CD4-positive, alpha-beta memory T cell (primary cell): ENCODE results near the gene CWH43. TPM values are rescaled to one million over a fixed set of nuclear protein-coding genes. Genes with fewer than 3 reads are reported as not detected.
"Not testable (repeated sequence)": the region's sequence is repeated elsewhere in the genome, so short reads cannot be mapped to it uniquely, and the experiment has no call there.

Experiments
- CTCF ChIA-PET: fragments of 350-600 bp; sonication (Branson Sonifier 250); formaldehyde crosslinking; loops from one replicate; lab custom pipeline; 2021; ENCODE audit warnings: inconsistent platforms; ENCODE audit not compliant: partially characterized antibody; lab: Charles Lee
- POLR2A ChIA-PET: fragments of 350-600 bp; sonication (Branson Sonifier 250); formaldehyde crosslinking; loops from one replicate; lab custom pipeline; 2021; ENCODE audit not compliant: partially characterized antibody; lab: Charles Lee
- DNase-seq, 5 donors: peaks; one replicate each; pipeline versions ENCODE4 v3.0.0 to v3.0.0-alpha.2; 2020 to 2022; ENCODE audit warnings: mixed read lengths in 1 of 5
- H3K27ac ChIP-seq: one replicate; pipeline ENCODE4 v1.7.0; 2013; ENCODE audit warnings: low read depth, low read length
- H3K27me3 ChIP-seq: 2 replicates; pipeline ENCODE4 v1.7.0; 2013; ENCODE audit warnings: mild to moderate bottlenecking, low read length, moderate library complexity; ENCODE audit not compliant: insufficient read depth
- H3K36me3 ChIP-seq: 2 replicates; pipeline ENCODE4 v1.7.0; 2013; ENCODE audit warnings: mild to moderate bottlenecking, low read length, moderate library complexity; ENCODE audit not compliant: insufficient read depth
- H3K4me1 ChIP-seq: 2 replicates; pipeline ENCODE4 v1.7.0; 2013; ENCODE audit warnings: mild to moderate bottlenecking, low read length, moderate library complexity; ENCODE audit not compliant: insufficient read depth
- H3K4me3 ChIP-seq, 2 donors: one replicate each; pipeline ENCODE4 v1.7.0; 2013; ENCODE audit warnings: low read length in 2 of 2, mild to moderate bottlenecking in 1 of 2
- H3K9me3 ChIP-seq, 2 donors: one replicate each; pipeline ENCODE4 v1.7.0; 2013; ENCODE audit warnings: low read length in 2 of 2, control low read depth in 1 of 2; ENCODE audit not compliant: control insufficient read depth in 1 of 2
- H3K27ac Mint-ChIP-seq, 7 donors: one replicate each; pipeline ENCODE4 v1.8.0; 2020 to 2021; ENCODE audit warnings: mixed read lengths in 7 of 7, mild to moderate bottlenecking in 6 of 7, inconsistent platforms in 3 of 7, moderate library complexity in 3 of 7
- H3K27me3 Mint-ChIP-seq, 2 donors: one replicate each; pipeline ENCODE4 v1.8.0; 2020 to 2021; ENCODE audit warnings: mixed read lengths in 2 of 2
- H3K36me3 Mint-ChIP-seq, 2 donors: one replicate each; pipeline ENCODE4 v1.8.0; 2020 to 2021; ENCODE audit warnings: mixed read lengths in 2 of 2, inconsistent platforms in 1 of 2, mild to moderate bottlenecking in 1 of 2
- H3K4me1 Mint-ChIP-seq, 4 donors: one replicate each; pipeline ENCODE4 v1.8.0; 2020 to 2021; ENCODE audit warnings: mixed read lengths in 4 of 4, mild to moderate bottlenecking in 1 of 4
- H3K4me3 Mint-ChIP-seq, 8 donors: one replicate each; pipeline ENCODE4 v1.8.0; 2020 to 2021; ENCODE audit warnings: mixed read lengths in 8 of 8, mild to moderate bottlenecking in 7 of 8, moderate library complexity in 6 of 8, inconsistent platforms in 3 of 8
- H3K9me3 Mint-ChIP-seq, 8 donors: one replicate each; pipeline ENCODE4 v1.8.0; 2020 to 2021; ENCODE audit warnings: mixed read lengths in 8 of 8, mild to moderate bottlenecking in 5 of 8, inconsistent platforms in 3 of 8, moderate library complexity in 1 of 8
- intact Hi-C: fragments of 100-400 bp; cut with micrococcal nuclease; formaldehyde crosslinking; loops from one replicate; pipeline ENCODE4 v1.15.1; 2023
- polyA plus RNA-seq, 2 donors: library from polyadenylated mRNA; unstranded; fragments of 300-500 nt; fragmentation: Illumina TruSeq; gene quantifications; one replicate each; pipeline ENCODE4 v1.2.3, GENCODE V29; 2021
- total RNA-seq, 2 experiments: library from RNA; stranded (reverse); gene quantifications; one replicate each; pipeline ENCODE4 v1.2.3, GENCODE V29; 2021

CWH43 gene
- total and polyA plus RNA-seq, 4 experiments from 2014 or later, result not detected

DNA sequence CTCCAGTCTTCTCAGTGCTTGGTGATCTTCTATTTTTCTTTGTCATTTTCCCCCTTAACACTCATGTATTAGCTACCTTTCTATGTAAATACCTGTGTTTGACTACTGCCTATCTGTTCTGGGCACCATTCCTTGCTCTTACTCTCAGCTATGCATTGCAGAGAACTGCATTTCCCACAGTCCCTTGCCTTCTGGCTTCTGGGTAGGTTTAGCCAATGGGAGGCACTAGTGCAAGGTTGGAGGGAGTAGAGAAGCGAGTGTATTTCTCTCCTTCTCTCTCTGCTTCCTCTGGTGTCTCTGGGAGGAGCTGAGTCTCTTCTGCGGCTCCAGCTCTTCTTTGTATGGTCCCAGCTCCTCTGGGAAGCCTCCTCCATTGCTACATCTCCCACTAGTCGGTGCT is 50.5 kb downstream of the CWH43 start:
- ChIA-PET POLR2A (no interaction called here), CTCF (no interaction called here)
- Mint-ChIP-seq H3K36me3 (no peaks in the 10 kb centered on the region), H3K27ac (no peak overlapping the region), H3K4me3 (no peak overlapping the region), H3K4me1 (no peaks in the 10 kb centered on the region), H3K27me3 (peaks cover 3 to 12% of the 10 kb centered on the region in 2 donors), H3K9me3 (peaks cover 0 to 3% (median 0%) of the 10 kb centered on the region in 8 donors)
- H3K27me3 ChIP-seq, result no peaks in the 10 kb centered on the region
- H3K9me3 ChIP-seq, result no peaks in the 10 kb centered on the region
- H3K36me3 ChIP-seq, result no peaks in the 10 kb centered on the region
- intact Hi-C loops, result no loop called here
- no peak for DNase-seq
- no peak overlapping the region for H3K27ac ChIP-seq
- no peaks in the 10 kb centered on the region for H3K4me1 ChIP-seq
- no peak overlapping the region for H3K4me3 ChIP-seq

- no peaks in the 10 kb centered on the region for H3K36me3 Mint-ChIP-seq
- POLR2A ChIA-PET, result no interaction called here
Measured at GRCh38 chr4:49044270-49044669, 58.2 kb downstream of the CWH43 start.

GRCh38 chr4:49058306-49058705 is 72.2 kb downstream of the CWH43 start:
- intact Hi-C loops, result no loop called here
- no peak for DNase-seq
- CTCF ChIA-PET, result no interaction called here
- Mint-ChIP-seq H3K4me1 (no peaks in the 10 kb centered on the region), H3K36me3 (peaks cover 0 to 6% of the 10 kb centered on the region in 2 donors), H3K27ac (no peak overlapping the region), H3K9me3 (peaks cover 7 to 30% (median 17%) of the 10 kb centered on the region in 8 donors), H3K27me3 (no peaks in the 10 kb centered on the region), H3K4me3 (no peak overlapping the region)
- H3K27ac ChIP-seq, result no peak overlapping the region
- H3K4me3 ChIP-seq, result no peak overlapping the region
- POLR2A ChIA-PET, result no interaction called here
- no peaks in the 10 kb centered on the region for H3K36me3 ChIP-seq
- H3K9me3 ChIP-seq, result no peaks in the 10 kb centered on the region
- H3K4me1 ChIP-seq, result no peaks in the 10 kb centered on the region
- no peaks in the 10 kb centered on the region for H3K27me3 ChIP-seq

More at GRCh38 chr4:49044270-49044669, 58.2 kb downstream of the CWH43 start:
- no peak for DNase-seq
- no peak overlapping the region for H3K4me3 ChIP-seq
- no peaks in the 10 kb centered on the region for H3K4me1 ChIP-seq
- H3K27ac Mint-ChIP-seq, result no peak overlapping the region
- no peaks in the 10 kb centered on the region for H3K27me3 ChIP-seq
- peaks cover 4 to 7% of the 10 kb centered on the region in 2 donors for H3K27me3 Mint-ChIP-seq
- intact Hi-C loops, result no loop called here
- H3K9me3 ChIP-seq, result no peaks in the 10 kb centered on the region
- CTCF ChIA-PET, result no interaction called here
- H3K4me1 Mint-ChIP-seq, result no peaks in the 10 kb centered on the region
- no peaks in the 10 kb centered on the region for H3K36me3 ChIP-seq
- H3K27ac ChIP-seq, result no peak overlapping the region
- peaks cover 0 to 3% (median 0%) of the 10 kb centered on the region in 8 donors for H3K9me3 Mint-ChIP-seq
- no peak overlapping the region for H3K4me3 Mint-ChIP-seq

- no peak overlapping the region for H3K4me3 Mint-ChIP-seq
- peaks cover 2 to 3% of the 10 kb centered on the region in 2 donors for H3K27me3 Mint-ChIP-seq
- Histone ChIP-seq H3K36me3 (no peaks in the 10 kb centered on the region), H3K27ac (no peak overlapping the region), H3K9me3 (no peaks in the 10 kb centered on the region), H3K4me3 (no peak overlapping the region), H3K4me1 (no peaks in the 10 kb centered on the region), H3K27me3 (no peaks in the 10 kb centered on the region)
- ChIA-PET POLR2A (no interaction called here), CTCF (no interaction called here)
- DNase-seq, result no peak
- peaks cover 0 to 6% of the 10 kb centered on the region in 2 donors for H3K36me3 Mint-ChIP-seq
- peaks cover 5 to 18% (median 11%) of the 10 kb centered on the region in 8 donors for H3K9me3 Mint-ChIP-seq
- H3K4me1 Mint-ChIP-seq, result no peaks in the 10 kb centered on the region
- H3K27ac Mint-ChIP-seq, result no peak overlapping the region
- intact Hi-C loops, result no loop called here
Measured at GRCh38 chr4:49063670-49064069, 77.6 kb downstream of the CWH43 start.

- H3K27ac ChIP-seq, POLR2A ChIA-PET, H3K36me3 ChIP-seq, H3K4me3 Mint-ChIP-seq, H3K27me3 Mint-ChIP-seq, intact Hi-C loops, H3K36me3 Mint-ChIP-seq, H3K4me1 ChIP-seq, DNase-seq, H3K4me3 ChIP-seq, H3K4me1 Mint-ChIP-seq, H3K27me3 ChIP-seq, H3K9me3 ChIP-seq, CTCF ChIA-PET, H3K27ac Mint-ChIP-seq: not testable (repeated sequence)
- peaks cover 1 to 16% (median 6%) of the 10 kb centered on the region in 8 donors for H3K9me3 Mint-ChIP-seq
Measured at GRCh38 chr4:49072196-49072595, 86.1 kb downstream of the CWH43 start.

- peaks cover 0 to 16% (median 10%) of the 10 kb centered on the region in 4 donors for H3K4me1 Mint-ChIP-seq
- H3K27ac Mint-ChIP-seq, H3K27ac ChIP-seq, intact Hi-C loops, H3K36me3 ChIP-seq, H3K27me3 ChIP-seq, DNase-seq, H3K4me3 Mint-ChIP-seq, H3K4me3 ChIP-seq, CTCF ChIA-PET, POLR2A ChIA-PET, H3K27me3 Mint-ChIP-seq, H3K4me1 ChIP-seq: not testable (repeated sequence)
- peaks cover 7 to 14% of the 10 kb centered on the region in 2 donors for H3K9me3 ChIP-seq
- peaks cover 16 to 44% (median 34%) of the 10 kb centered on the region in 8 donors for H3K9me3 Mint-ChIP-seq
- peaks cover 20 to 29% of the 10 kb centered on the region in 2 donors for H3K36me3 Mint-ChIP-seq
Measured at GRCh38 chr4:49091883-49092282, 105.8 kb downstream of the CWH43 start.

DNA sequence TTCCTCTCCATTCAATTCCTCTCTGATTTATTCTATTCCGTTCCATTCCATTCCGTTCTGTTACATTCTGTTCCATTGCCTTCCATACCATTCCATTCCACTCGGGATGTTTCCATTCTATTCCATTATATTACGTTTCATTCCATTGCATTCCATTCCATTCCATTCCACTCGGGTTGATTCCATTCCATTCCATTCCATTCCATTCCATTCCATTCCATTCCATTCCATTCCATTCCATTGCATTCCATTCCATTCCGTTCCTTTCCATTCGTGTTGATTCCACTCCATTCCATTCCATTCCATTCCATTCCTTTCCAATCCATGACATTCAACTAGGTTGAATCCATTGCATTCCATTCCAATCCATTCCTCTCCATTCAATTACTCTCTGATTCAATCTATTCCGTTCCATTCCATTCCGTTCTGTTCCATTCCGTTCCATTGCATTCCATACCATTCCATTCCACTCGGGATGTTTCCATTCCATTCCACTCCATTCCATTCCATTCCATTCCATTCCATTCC is 106.6 kb downstream of the CWH43 start:
- Mint-ChIP-seq H3K4me1 (peaks cover 0 to 21% (median 11%) of the 10 kb centered on the region in 4 donors), H3K9me3 (peaks cover 20 to 52% (median 39%) of the 10 kb centered on the region in 8 donors), H3K36me3 (peaks cover 24 to 37% of the 10 kb centered on the region in 2 donors)
- DNase-seq, CTCF ChIA-PET, intact Hi-C loops, H3K27ac ChIP-seq, H3K27me3 ChIP-seq, H3K4me3 ChIP-seq, H3K36me3 ChIP-seq, H3K4me1 ChIP-seq, H3K27me3 Mint-ChIP-seq, H3K4me3 Mint-ChIP-seq, POLR2A ChIA-PET, H3K27ac Mint-ChIP-seq: not testable (repeated sequence)
- H3K9me3 ChIP-seq, result peaks cover 7 to 21% of the 10 kb centered on the region in 2 donors
